CD14-positive monocyte (primary cell): Measurements from ENCODE around the gene GPRC5C. TPM values are rescaled to one million over a fixed set of nuclear protein-coding genes. Genes with fewer than 3 reads are reported as not detected.

ENCODE experiments used
- DNase-seq, 3 donors: peaks; one replicate each; pipeline ENCODE4 v3.0.0-alpha.2; 2011 to 2022
- H2AFZ ChIP-seq: 2 replicates; pipeline ENCODE4 v1.6.0; 2012; ENCODE audit warnings: mild to moderate bottlenecking, low read depth, low read length, inconsistent platforms; ENCODE audit not compliant: insufficient read depth, poor library complexity, severe bottlenecking
- H3K27ac ChIP-seq, 2 donors: 1 replicate in 1 of 2; 2 replicates in 1 of 2; pipeline ENCODE4 v1.5.1; 2012 to 2013; ENCODE audit warnings: low read length in 2 of 2, control low read depth in 1 of 2, inconsistent platforms in 1 of 2, low read depth in 1 of 2, mild to moderate bottlenecking in 1 of 2
- H3K27me3 ChIP-seq, 2 donors: one replicate each; pipeline versions ENCODE4 v1.6.0 to v1.6.1; 2011 to 2013; ENCODE audit warnings: low read length in 2 of 2; ENCODE audit not compliant: control insufficient read depth in 2 of 2, insufficient read depth in 2 of 2
- H3K36me3 ChIP-seq, 2 donors: replicated peaks in 1 of 2; 1 replicate in 1 of 2; 2 replicates in 1 of 2; pipeline versions ENCODE4 v1.5.1 to v1.6.1; 2012 to 2013; ENCODE audit warnings: low read length in 2 of 2, control low read depth in 1 of 2, inconsistent platforms in 1 of 2, mild to moderate bottlenecking in 1 of 2; ENCODE audit not compliant: insufficient read depth in 2 of 2, control insufficient read depth in 1 of 2
- H3K4me1 ChIP-seq, 2 donors: 1 replicate in 1 of 2; 2 replicates in 1 of 2; pipeline versions ENCODE4 v1.5.1 to v1.6.1; 2012 to 2013; ENCODE audit warnings: low read length in 2 of 2, control low read depth in 1 of 2, inconsistent platforms in 1 of 2, mild to moderate bottlenecking in 1 of 2, moderate library complexity in 1 of 2; ENCODE audit not compliant: insufficient read depth in 2 of 2, control insufficient read depth in 1 of 2
- H3K4me2 ChIP-seq: replicated peaks from 2 replicates; pipeline ENCODE3; 2012; ENCODE audit warnings: low read length, moderate library complexity, mild to moderate bottlenecking; ENCODE audit not compliant: poor library complexity, severe bottlenecking; ENCODE audit errors: extremely low read depth
- H3K4me3 ChIP-seq, 3 experiments: fragments of 200-600 bp in 1 of 3; sonication (generic) in 1 of 3; replicated peaks in 1 of 3; 1 replicate in 2 of 3; 2 replicates in 1 of 3; pipeline ENCODE4 v1.5.1; 2011 to 2013; ENCODE audit warnings: low read length in 3 of 3, mild to moderate bottlenecking in 3 of 3, control low read depth in 2 of 3, low read depth in 2 of 3, inconsistent platforms in 1 of 3, moderate library complexity in 1 of 3
- H3K79me2 ChIP-seq: 2 replicates; pipeline ENCODE4 v1.6.0; 2012; ENCODE audit warnings: mild to moderate bottlenecking, control low read depth, inconsistent platforms, low read length, moderate library complexity; ENCODE audit not compliant: insufficient read depth
- H3K9ac ChIP-seq: 2 replicates; pipeline ENCODE4 v1.6.0; 2017; ENCODE audit warnings: low read length, mild to moderate bottlenecking; ENCODE audit not compliant: insufficient read depth, poor library complexity, severe bottlenecking
- H3K9me3 ChIP-seq, 2 donors: replicated peaks in 1 of 2; 1 replicate in 1 of 2; 2 replicates in 1 of 2; pipeline versions ENCODE4 v1.5.1 to v1.6.1; 2012 to 2013; ENCODE audit warnings: low read length in 2 of 2, control low read depth in 1 of 2; ENCODE audit not compliant: control insufficient read depth in 1 of 2, insufficient read depth in 1 of 2
- H4K20me1 ChIP-seq: 2 replicates; pipeline ENCODE4 v1.6.0; 2012; ENCODE audit warnings: mild to moderate bottlenecking, low read length, control low read depth, moderate library complexity; ENCODE audit not compliant: insufficient read depth
- H3K27ac Mint-ChIP-seq, 7 donors: one replicate each; pipeline ENCODE4 v1.8.0; 2020; ENCODE audit warnings: mild to moderate bottlenecking in 7 of 7, mixed read lengths in 7 of 7, moderate library complexity in 6 of 7, inconsistent platforms in 2 of 7
- H3K27me3 Mint-ChIP-seq, 3 donors: one replicate each; pipeline ENCODE4 v1.8.0; 2021 to 2022; ENCODE audit warnings: low read depth in 3 of 3, mild to moderate bottlenecking in 3 of 3, mixed read lengths in 3 of 3, moderate library complexity in 3 of 3, inconsistent platforms in 1 of 3
- H3K36me3 Mint-ChIP-seq, 2 donors: one replicate each; pipeline ENCODE4 v1.8.0; 2020; ENCODE audit warnings: mixed read lengths in 2 of 2, inconsistent platforms in 1 of 2, mild to moderate bottlenecking in 1 of 2
- H3K4me1 Mint-ChIP-seq: one replicate; pipeline ENCODE4 v1.8.0; 2020; ENCODE audit warnings: mild to moderate bottlenecking, mixed read lengths
- H3K4me3 Mint-ChIP-seq, 2 donors: one replicate each; pipeline ENCODE4 v1.8.0; 2020; ENCODE audit warnings: mild to moderate bottlenecking in 2 of 2, mixed read lengths in 2 of 2, moderate library complexity in 1 of 2
- H3K9me3 Mint-ChIP-seq, 7 donors: one replicate each; pipeline ENCODE4 v1.8.0; 2020 to 2022; ENCODE audit warnings: mixed read lengths in 7 of 7, mild to moderate bottlenecking in 6 of 7, moderate library complexity in 6 of 7, inconsistent platforms in 2 of 7
- WGBS: methylation state at CpG from one replicate; pipeline ENCODE4 v1.1.5; 2013; ENCODE audit warnings: missing lambda C conversion rate; ENCODE audit not compliant: insufficient coverage; 5-methylcytosine and 5-hydroxymethylcytosine counted together
- intact Hi-C, 2 donors: fragments of 100-400 bp; cut with micrococcal nuclease; formaldehyde crosslinking; loops; one replicate each; pipeline versions ENCODE4 v1.15.0 to v1.15.1; 2023
- polyA plus RNA-seq, 3 donors: library from polyadenylated mRNA; depleted of rRNA in 1 of 3; unstranded in 2 of 3; stranded (reverse) in 1 of 3; fragments of 300-500 nt in 2 of 3; fragments of >200 nt in 1 of 3; fragmentation: Illumina TruSeq in 2 of 3; gene quantifications; 1 replicate in 2 of 3; 2 replicates in 1 of 3; pipeline ENCODE4 v1.2.3, GENCODE V29; 2012 to 2021
- TF ChIP-seq, protein P1 (sequence below): fragments of 200-600 bp; IDR thresholded peaks from one replicate; pipeline ENCODE4 v1.8.0; 2022; ENCODE audit warnings: antibody characterized with exemption, mild to moderate bottlenecking

GPRC5C gene
- polyA plus RNA-seq, 3 donors, result 0.47 to 3.3 (median 1.9) TPM

DNA sequence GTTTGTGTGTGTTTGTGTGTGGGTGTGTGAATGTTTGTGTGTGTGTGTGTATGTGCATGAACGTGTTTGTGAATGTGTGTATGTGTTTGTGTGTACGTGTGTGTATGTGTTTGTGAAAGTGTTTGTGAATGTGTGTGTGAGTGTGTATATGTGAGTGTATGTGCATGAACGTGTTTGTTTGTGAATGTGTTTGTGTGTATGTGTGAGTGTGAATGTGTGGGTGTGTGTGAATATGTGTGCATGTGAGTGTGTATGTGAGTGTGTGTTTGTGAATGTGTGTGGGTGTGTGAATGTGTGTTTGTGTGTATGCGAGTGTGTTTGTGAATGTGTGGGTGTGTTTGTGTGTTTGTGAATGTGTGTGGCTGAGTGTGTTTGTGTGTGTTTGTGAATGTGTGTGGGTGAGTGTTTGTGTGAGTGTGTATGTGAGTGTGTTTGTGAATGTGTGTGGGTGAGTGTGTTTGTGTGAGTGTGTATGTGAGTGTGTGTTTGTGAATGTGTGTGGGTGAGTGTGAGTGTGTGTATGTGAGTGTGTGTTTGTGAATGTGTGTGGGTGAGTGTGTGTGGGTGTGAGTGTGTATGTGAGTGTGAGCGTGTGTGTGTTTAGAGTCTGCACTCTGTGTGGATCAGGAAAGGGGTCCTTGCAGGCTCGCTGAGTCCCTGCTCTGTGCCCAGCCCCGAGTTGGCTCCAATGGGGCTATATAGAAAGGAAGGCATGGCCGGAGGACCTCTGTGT lies 33.7 kb downstream of the GPRC5C start:
- H3K79me2 ChIP-seq, result peaks cover 47% of the 10 kb centered on the region
- no peaks in the 10 kb centered on the region for H3K27me3 ChIP-seq
- intact Hi-C loops, result loop anchor here in 1 of 2 donors (2.0 kb wide), 1 partner anchor 27 kb away; no protein-coding TSS in a partner anchor
- H3K36me3 ChIP-seq, result peaks cover 7 to 11% of the 10 kb centered on the region in 2 donors
- Mint-ChIP-seq H3K9me3 (no peaks in the 10 kb centered on the region), H3K36me3 (peaks cover 15 to 16% of the 10 kb centered on the region in 2 donors), H3K4me3 (no peak overlapping the region), H3K4me1 (peaks cover 19% of the 10 kb centered on the region), H3K27ac (no peak overlapping the region), H3K27me3 (no peaks in the 10 kb centered on the region)
- peak overlapping the region; percentile 64 for H2AFZ ChIP-seq
- peak overlapping the region; percentile 87 to 92 for H3K27ac ChIP-seq
- peak overlapping the region; percentile 80 for H3K9ac ChIP-seq
- WGBS, result 82% methylated on average over 5 of the region's 8 CpGs
- peaks cover 80 to 86% of the 10 kb centered on the region in 2 donors for H3K4me1 ChIP-seq
- DNase-seq, result no peak
- peaks cover 26% of the 10 kb centered on the region for H4K20me1 ChIP-seq
- TF ChIP-seq, protein P1, sequence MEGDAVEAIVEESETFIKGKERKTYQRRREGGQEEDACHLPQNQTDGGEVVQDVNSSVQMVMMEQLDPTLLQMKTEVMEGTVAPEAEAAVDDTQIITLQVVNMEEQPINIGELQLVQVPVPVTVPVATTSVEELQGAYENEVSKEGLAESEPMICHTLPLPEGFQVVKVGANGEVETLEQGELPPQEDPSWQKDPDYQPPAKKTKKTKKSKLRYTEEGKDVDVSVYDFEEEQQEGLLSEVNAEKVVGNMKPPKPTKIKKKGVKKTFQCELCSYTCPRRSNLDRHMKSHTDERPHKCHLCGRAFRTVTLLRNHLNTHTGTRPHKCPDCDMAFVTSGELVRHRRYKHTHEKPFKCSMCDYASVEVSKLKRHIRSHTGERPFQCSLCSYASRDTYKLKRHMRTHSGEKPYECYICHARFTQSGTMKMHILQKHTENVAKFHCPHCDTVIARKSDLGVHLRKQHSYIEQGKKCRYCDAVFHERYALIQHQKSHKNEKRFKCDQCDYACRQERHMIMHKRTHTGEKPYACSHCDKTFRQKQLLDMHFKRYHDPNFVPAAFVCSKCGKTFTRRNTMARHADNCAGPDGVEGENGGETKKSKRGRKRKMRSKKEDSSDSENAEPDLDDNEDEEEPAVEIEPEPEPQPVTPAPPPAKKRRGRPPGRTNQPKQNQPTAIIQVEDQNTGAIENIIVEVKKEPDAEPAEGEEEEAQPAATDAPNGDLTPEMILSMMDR, result no peak
- no peaks in the 10 kb centered on the region for H3K9me3 ChIP-seq
- peak overlapping the region; percentile 99 for H3K4me2 ChIP-seq
- peak overlapping the region in 2 of 3 experiments; percentile 95 to 99 for H3K4me3 ChIP-seq

DNA sequence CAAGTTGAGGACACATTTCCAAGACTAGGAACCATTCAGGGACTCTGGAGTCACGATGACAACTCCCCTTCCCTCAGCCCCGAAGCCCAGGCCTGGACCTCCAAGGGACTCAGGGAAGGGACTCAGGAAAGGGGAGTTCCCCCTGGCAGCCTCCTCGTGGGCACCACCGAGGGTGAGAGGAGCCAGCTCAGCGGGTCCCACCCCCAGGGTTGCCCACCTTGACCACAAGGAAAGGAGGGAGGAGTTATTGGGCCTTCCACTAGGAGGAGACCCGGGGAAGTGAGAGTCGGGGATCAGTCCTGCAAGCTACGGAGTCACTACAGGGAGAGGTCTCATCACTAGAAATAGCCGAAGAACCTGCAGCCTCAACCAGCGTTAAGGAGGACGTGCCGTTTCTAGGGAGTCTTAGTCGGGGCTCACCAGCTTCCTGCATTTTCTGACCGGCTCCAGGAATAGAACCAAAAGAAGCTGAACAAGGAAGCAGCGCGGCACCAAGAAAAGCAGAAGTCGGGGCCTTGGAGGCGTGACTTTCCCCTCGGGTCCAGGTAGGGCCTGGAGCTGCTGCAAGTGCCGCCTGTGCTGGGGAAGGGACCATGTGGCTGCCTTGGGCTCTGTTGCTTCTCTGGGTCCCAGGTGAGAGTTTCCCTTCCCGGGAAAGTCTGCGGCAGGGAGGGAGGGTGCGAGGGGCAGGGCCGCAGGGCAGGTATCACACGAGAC lies 34.4 kb downstream of the GPRC5C start, which contains the start of gene CD300A:
Gene CD300A, plus strand, starts transcription at position 524 of the 717 bp plus-strand sequence. Its CDS starts 70 bp downstream, at position 594.
- Histone ChIP-seq H3K27me3 (no peaks in the 10 kb centered on the region), H4K20me1 (peaks cover 33% of the 10 kb centered on the region), H3K36me3 (peaks cover 9 to 19% of the 10 kb centered on the region in 2 donors), H3K9ac (peak within 1 kb of the TSS; percentile 80), H2AFZ (peak within 1 kb of the TSS; percentile 73), H3K79me2 (peaks cover 55% of the 10 kb centered on the region), H3K27ac (peak within 1 kb of the TSS; percentile 87 to 92), H3K9me3 (no peaks in the 10 kb centered on the region), H3K4me3 (peak within 1 kb of the TSS; percentile 95 to 99 (median 95)), H3K4me2 (peak within 1 kb of the TSS; percentile 99), H3K4me1 (peaks cover 77 to 87% of the 10 kb centered on the region in 2 donors)
- H3K36me3 Mint-ChIP-seq, result peaks cover 19 to 21% of the 10 kb centered on the region in 2 donors
- H3K27ac Mint-ChIP-seq, result peak within 1 kb of the TSS in 3 of 7 donors; percentile 91 to 96 (median 92)
- H3K4me3 Mint-ChIP-seq, result no peak within 1 kb of the TSS
- no peaks in the 10 kb centered on the region for H3K27me3 Mint-ChIP-seq
- TF ChIP-seq, protein P1, result peak; percentile 13
- intact Hi-C loops, result loop anchor here in 1 of 2 donors (2.0 kb wide), 1 partner anchor 27 kb away; no protein-coding TSS in a partner anchor
- peaks cover 22% of the 10 kb centered on the region for H3K4me1 Mint-ChIP-seq
- peak; percentile 71 to 82 (median 75) for DNase-seq
- H3K9me3 Mint-ChIP-seq, result no peaks in the 10 kb centered on the region
- WGBS, result 0% methylated on average over 20 of the region's 25 CpGs
